T-helper 1 cell treated with Interleukin-12 subunit alpha and Interleukin-12 subunit beta and Interleukin-4 antibody, amounts not matched to agents 30 ng/mL and 1 ng/mL, for 36 hours (primary cell): ENCODE data around the gene CALY. TPM values are rescaled to one million over a fixed set of nuclear protein-coding genes. Genes with fewer than 3 reads are reported as not detected.

ENCODE experiments used
- intact Hi-C: fragments of 100-400 bp; cut with micrococcal nuclease; formaldehyde crosslinking; loops from one replicate; pipeline ENCODE4 v1.15.1; 2024
- total RNA-seq: library from RNA; stranded (reverse); gene quantifications from 2 replicates; pipeline ENCODE4 v1.2.3, GENCODE V29; 2022

CALY gene
- total RNA-seq, 1 donor from 2014 or later: 0.44 TPM

- intact Hi-C loops: no loop called here
Observed at GRCh38 chr10:133316266-133316665, 20.4 kb downstream of the CALY start.

DNA sequence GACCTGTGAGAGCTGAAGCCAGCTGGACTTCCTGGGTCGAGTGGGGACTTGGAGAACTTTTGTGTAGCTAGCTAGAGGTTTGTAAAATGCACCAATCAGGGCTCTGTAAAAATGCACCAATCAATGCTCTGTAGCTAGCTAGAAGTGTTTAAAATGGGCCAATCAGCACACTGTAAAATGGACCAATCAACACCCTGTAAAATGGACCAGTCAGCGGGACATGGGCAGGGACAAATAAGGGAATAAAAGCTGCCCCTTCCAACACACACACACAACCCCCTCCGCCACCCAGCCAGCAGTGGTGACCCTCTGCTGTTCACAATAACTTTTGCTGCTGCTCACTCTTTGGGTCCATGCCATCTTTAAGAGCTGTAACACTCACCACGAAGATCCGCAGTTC is 20.8 kb downstream of the CALY start:
- intact Hi-C loops: no loop called here

DNA sequence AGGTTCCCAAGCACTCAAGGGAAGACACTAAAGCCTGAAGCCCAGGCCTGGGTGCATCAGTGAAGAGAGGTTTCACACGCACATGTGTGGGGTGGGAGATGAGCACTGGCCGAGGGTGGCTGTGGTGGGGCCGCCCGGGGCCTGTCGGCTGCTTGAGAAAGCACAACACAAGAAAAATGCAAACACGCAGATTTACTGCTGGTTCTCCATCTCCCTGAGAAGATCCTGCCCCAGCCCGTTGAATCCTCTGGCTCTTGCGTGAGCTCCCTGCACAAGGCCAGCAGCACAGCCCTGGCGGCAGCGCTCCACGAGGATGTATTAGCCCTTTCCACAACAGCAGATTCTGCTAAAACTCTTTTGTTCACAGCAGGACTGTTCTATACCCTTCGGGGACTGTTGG is 21.8 kb downstream of the CALY start:
- intact Hi-C loops: no loop called here

DNA sequence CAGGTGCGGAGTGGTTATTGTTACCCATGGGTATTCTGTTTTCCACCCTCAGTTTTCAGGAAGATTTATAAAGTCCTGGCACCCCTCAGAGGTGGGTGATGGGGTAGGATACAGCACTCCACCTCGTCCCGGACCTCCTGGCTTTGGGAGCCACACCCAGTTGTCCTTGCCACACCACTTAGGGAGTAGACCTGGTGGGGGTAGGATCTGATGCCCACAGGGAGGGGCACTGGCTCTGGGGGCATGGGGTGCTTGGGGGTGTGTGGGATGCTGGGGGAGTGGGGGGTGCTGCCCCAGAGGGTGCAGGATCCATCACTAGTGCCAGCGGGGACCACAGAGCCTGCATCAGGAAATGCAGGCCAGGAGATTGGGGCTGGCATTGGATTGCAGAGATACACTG is 23.5 kb downstream of the CALY start:
- intact Hi-C loops: no loop called here

GRCh38 chr10:133312769-133313145 is 23.9 kb downstream of the CALY start:
- intact Hi-C loops: no loop called here

- intact Hi-C loops: no loop called here
Observed at GRCh38 chr10:133312016-133312768, 24.5 kb downstream of the CALY start.

DNA sequence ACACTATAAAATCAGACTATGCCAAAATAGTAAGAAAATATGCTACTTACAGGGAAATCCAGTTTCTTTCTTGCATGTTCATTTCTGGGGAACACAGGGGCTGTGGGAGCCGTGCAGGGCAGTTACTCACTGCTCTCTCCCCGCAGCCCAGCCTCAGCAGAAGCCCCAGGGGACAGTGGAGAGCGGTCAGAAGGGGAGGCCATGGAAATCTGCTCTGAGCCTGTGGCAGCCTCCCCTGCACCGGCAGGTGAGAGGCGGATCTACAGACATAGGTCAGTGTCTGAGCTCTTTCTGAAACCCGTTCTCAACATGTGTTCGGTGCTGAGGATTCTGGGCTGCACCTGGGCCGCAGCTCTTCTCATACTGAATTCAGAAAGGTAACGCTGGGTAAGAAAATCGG is 25.1 kb downstream of the CALY start:
- intact Hi-C loops: no loop called here

DNA sequence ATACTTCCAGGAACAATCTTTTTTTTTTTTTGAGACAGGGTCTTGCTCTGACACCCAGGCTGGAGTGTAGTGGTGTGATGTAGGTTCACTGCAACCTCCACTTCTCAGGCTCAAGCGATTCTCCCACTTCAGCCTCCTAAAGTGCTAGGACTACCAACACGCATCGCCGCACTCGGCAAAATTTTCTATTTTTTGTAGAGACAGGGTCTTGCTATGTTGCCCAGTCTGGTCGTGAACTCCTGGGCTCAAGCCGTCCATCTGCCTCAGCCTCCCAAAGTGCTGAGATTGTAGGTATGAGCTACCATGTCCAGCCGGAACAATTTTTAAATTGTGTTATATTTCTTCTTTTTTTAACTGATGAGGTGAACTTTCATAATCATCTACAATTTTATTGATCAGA is 25.9 kb downstream of the CALY start:
- intact Hi-C loops: no loop called here

GRCh38 chr10:133310399-133310755 is 26.3 kb downstream of the CALY start:
- intact Hi-C loops: no loop called here

- intact Hi-C loops: loop anchor here (1.0 to 2.0 kb wide), 8 partner anchors 19 to 1409 kb away; partner anchors contain the start of genes ECHS1, MTG1 and PPP2R2D
Observed at GRCh38 chr10:133309720-133310398, 26.8 kb downstream of the CALY start.

GRCh38 chr10:133309100-133309719 is 27.5 kb downstream of the CALY start:
- intact Hi-C loops: loop anchor here (1.0 to 2.0 kb wide), 8 partner anchors 20 to 1408 kb away; partner anchors contain the start of genes ECHS1, MTG1 and PPP2R2D

DNA sequence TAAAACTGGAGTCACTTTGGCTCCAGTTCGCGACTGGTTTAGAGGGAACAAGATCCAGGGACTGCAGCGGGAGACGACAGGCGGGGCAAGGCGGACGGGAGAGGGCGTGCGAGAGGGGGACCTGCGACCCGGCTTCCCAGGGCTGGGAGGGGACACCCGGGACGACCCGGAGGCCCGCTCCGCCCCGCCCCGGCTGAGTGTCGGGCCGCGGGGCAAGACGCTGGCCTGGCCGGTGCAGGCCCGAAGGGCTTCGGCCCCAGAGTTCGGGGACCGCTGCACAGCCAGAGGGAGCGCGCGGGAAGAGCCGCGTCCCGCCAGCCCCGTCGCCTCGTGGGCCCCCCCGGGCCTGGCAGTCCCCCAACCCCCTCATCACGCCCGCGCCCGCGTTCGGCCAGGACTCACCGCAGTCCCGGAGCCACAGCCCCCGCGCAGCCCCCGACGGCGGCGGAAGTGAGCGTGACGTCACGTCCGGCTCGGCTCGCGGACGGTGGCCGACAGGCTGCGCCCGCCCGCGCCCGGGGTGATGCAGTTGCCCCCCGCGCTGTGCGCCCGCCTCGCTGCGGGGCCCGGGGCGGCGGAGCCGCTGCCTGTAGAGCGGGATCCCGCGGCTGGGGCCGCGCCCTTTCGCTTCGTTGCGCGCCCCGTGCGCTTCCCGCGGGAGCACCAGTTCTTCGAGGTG is 28.1 kb downstream of the CALY start, which contains the start of the genes TUBGCP2 and ZNF511:
Gene TUBGCP2, minus strand, starts transcription at position 452 of the 679 bp plus-strand sequence. CDS start 5,931 bp downstream, outside the sequence.
Gene ZNF511, plus strand, starts transcription at position 494 of the 679 bp plus-strand sequence. Its CDS starts 30 bp downstream, at position 524.
- intact Hi-C loops: loop anchor here (1.0 to 2.0 kb wide), 8 partner anchors 21 to 1408 kb away; partner anchors contain the start of genes ECHS1, MTG1 and PPP2R2D

GRCh38 chr10:133307776-133308420 is 28.8 kb downstream of the CALY start:
- intact Hi-C loops: loop anchor here (1.0 to 2.0 kb wide), 7 partner anchors 27 to 1407 kb away; partner anchors contain the start of genes INPP5A and PPP2R2D

- intact Hi-C loops: loop anchor here (1.0 kb wide), 5 partner anchors 28 to 770 kb away; partner anchors contain the start of gene INPP5A
Observed at GRCh38 chr10:133306941-133307379, 29.7 kb downstream of the CALY start.

DNA sequence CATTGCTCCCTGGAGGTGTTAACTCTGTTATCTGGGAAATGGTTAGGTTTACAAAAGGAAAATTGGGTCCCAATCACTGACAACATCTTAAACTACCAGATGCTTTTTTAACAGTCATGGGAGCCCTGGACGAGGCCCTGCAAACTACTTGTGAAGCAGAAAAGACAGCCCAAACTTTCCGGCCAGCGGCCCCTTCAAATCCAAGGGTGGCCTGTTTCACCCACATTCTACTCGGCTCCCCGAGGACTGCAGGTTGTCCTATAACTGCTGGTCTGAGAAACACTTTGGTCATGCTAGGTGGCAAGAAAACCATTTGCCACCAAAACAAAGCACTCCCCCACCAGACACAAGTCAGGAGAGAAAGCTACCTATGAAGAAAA is 30.6 kb downstream of the CALY start:
- intact Hi-C loops: no loop called here

DNA sequence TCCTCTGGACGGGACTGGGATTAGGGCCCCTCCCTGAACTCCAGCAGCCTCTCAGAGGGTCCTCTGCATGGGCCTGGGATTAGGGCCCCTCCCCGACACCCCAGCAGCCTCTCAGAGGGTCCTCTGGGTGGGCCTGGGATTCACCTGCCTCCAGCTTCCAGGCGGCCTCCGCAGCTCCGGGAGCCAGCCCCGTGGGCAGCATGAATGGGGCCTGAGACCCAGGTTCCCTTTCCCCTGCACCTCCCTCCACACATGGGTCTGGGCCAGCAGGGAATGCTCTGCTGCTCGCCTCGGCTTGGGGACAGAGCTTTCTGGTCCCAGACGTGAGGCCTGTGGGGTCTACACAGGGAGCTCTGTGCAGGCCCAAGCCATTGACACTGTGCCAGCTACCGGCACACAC is 33.5 kb downstream of the CALY start:
- intact Hi-C loops: no loop called here

- intact Hi-C loops: no loop called here
Observed at GRCh38 chr10:133302230-133302629, 34.5 kb downstream of the CALY start.

- intact Hi-C loops: no loop called here
Observed at GRCh38 chr10:133299738-133300137, 37.0 kb downstream of the CALY start.

- intact Hi-C loops: no loop called here
Observed at GRCh38 chr10:133299224-133299623, 37.5 kb downstream of the CALY start.

DNA sequence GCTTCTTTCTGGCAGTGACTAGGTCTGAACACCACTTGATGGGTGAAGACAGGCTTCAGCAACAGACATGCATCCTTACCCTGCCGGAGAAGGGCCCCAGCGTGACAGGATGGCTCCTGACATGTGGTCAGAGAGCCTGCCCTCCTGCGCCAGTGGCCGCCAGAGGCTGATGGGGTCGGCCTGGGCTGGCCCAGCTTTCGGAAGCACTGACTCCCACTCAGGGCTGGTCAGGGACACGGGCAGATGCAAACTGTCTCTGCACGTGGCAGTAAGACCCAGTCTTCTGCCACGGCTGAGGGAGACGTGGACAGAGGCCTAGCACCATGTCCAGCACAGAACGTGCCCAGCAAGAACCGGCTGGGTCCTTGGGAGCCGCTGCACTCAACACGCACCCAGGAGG is 38.2 kb downstream of the CALY start:
- intact Hi-C loops: no loop called here

- intact Hi-C loops: no loop called here
Observed at GRCh38 chr10:133297504-133297903, 39.2 kb downstream of the CALY start.
